Measurements from ENCODE around the gene EEF1B2. TPM values are rescaled to one million over a fixed set of nuclear protein-coding genes. Genes with fewer than 3 reads are reported as not detected.
"Not testable (repeated sequence)": the region's sequence is repeated elsewhere in the genome, so short reads cannot be mapped to it uniquely, and the experiment has no call there.

Gene EEF1B2
- total RNA-seq, 1 donor from 2014 or later: 732 TPM

GRCh38 chr2:206164261-206164862, 4.7 kb downstream of the EEF1B2 start:
- no peak for ATAC-seq

DNA sequence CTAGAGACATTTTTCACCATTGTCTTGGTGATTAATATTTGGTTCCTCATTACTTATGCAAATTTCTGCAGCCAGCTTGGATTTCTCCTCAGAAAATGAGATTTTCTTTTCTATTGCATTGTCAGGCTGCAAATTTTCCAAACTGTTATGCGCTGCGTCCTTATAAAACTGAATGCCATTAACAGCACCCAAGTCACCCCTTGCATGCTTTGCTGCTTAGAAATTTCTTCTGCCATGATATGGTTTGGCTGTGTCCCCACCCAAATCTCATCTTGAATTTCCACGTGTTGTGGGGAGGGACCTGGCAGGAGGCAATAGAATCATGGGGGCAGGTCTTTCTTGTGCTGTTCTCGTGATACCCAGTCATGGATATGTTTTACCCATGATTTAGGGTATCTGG, 8.5 kb downstream of the EEF1B2 start:
- not testable (repeated sequence) for ATAC-seq

DNA sequence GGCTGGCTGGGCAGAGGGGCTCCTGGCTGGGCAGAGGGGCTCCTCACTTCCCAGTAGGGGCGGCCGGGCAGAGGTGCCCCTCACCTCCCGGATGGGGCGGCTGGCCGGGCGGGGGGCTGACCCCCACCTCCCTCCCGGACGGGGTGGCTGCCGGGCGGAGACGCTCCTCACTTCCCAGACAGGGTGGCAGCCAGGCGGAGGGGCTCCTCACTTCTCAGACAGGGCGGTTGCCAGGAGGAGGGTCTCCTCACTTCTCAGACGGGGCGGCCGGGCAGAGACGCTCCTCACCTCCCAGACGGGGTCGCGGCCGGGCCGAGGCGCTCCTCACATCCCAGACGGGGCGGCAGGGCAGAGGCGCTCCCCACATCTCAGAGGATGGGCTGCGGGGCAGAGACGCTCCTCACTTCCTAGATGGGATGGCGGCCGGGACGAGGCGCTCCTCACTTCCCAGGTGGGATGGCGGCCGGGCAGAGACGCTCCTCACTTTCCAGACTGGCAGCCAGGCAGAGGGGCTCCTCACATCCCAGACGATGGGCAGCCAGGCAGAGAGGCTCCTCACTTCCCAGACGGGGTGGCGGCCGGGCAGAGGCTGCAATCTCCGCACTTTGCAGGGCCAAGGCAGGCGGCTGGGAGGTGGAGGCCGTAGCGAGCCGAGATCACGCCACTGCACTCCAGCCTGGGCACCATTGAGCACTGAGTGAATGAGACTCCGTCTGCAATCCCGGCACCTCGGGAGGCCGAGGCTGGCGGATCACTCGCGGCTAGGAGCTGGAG, 12.1 kb downstream of the EEF1B2 start:
- not testable (repeated sequence) for ATAC-seq

- no peak for ATAC-seq
Measured at GRCh38 chr2:206173147-206173546, 13.5 kb downstream of the EEF1B2 start.

- no peak for ATAC-seq
Measured at GRCh38 chr2:206176121-206176520, 16.4 kb downstream of the EEF1B2 start.

GRCh38 chr2:206176901-206177300, 17.2 kb downstream of the EEF1B2 start:
- ATAC-seq: no peak

- ATAC-seq: not testable (repeated sequence)
Measured at GRCh38 chr2:206181526-206181925, 21.8 kb downstream of the EEF1B2 start.

- no peak for ATAC-seq
Measured at GRCh38 chr2:206189691-206190090, 30.0 kb downstream of the EEF1B2 start.

DNA sequence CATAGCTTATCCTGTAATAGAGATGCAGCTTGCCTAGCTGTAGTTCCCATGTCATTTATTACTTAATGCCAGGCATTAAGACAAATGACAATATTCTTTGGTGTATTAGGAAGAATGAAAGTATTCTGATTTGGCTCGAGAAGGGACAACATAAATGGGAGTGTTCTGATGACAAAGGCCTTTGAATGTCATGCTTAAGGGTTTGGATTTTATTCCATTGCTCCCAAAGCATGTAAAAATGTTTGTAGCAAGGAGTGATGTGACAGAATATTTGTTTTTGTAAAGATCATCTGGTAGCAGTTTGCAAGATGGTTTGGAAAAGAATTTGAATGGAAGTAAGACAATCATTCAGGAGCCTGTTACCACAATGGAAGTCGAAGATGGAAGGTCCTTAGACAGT, 30.4 kb downstream of the EEF1B2 start:
- no peak for ATAC-seq

GRCh38 chr2:206190689-206191088, 31.0 kb downstream of the EEF1B2 start:
- ATAC-seq: peak; percentile 75

DNA sequence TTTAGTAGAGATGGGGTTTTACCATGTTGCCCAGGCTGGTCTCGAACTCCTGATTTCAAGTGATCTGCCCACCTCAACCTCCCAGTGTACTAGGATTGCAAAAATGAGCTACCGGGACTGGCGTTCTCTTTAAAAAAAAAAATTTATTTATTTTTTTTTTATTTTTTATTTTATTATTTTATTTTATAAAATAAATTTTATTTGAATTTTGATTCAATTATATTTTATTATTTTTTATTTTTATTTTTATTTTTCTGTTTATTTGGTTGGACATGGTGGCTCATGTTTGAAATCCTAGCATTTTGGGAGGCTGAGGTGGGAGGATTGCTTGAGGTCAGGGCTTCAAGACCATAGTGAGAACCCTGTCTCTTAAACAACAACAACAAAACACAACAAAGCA, 32.5 kb downstream of the EEF1B2 start:
- no peak for ATAC-seq

DNA sequence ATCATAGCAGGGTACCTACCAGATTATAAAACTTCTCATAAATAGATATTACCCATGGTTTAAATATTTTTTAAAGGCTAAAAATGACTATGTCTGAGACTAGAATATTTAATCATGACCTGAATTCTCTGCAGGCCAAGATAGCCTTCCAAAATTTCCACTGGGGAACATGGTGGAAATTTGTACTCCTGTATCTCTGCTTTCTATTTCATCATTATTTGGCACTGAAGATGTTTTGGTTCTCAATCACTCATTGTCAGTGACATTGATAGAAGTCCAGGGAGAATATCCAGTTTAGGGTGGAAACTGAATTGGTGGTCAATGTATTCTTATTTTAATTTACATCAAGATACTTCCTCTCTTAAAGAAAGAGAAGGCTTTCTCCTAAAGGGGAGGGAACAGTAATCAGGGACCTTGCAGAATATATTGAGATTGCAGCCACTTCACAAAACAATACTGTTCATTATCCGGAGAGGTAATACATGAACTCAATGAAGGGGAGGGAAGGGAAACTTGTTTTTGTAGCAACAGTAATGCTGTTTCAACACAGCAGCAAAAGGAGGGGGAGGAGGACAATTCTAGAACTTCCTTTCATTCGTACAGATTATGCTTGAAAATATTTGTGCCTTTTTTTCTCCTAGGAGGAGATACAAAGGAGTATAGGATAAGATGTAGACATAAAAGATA, 34.1 kb downstream of the EEF1B2 start:
- no peak for ATAC-seq

- peak; percentile 70 for ATAC-seq
Measured at GRCh38 chr2:206198677-206199076, 39.0 kb downstream of the EEF1B2 start.

GRCh38 chr2:206201075-206201848, 41.6 kb downstream of the EEF1B2 start:
- ATAC-seq: peak; percentile 92

DNA sequence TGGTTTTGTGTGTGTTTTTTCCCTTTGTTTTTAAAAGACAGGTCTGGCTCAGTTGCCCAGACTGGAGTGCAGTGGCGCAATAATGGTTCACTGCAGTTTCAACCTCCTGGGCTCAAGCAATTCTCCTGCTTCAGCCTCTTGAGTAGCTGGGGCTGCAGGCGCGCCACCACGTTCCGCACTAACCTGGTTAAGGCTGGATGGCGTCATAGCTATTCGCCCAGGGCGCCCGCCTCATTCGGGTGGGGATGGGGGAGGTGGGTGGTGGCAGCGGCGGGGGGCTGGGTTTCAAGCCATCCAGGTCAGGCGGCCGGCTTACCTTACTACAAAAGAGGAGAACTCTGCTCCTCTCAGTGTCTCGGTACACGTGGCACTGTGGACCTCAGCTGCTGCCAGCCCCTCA, 42.8 kb downstream of the EEF1B2 start:
- ATAC-seq: peak; percentile 44

GRCh38 chr2:206203331-206203730, 43.6 kb downstream of the EEF1B2 start:
- ATAC-seq: no peak

DNA sequence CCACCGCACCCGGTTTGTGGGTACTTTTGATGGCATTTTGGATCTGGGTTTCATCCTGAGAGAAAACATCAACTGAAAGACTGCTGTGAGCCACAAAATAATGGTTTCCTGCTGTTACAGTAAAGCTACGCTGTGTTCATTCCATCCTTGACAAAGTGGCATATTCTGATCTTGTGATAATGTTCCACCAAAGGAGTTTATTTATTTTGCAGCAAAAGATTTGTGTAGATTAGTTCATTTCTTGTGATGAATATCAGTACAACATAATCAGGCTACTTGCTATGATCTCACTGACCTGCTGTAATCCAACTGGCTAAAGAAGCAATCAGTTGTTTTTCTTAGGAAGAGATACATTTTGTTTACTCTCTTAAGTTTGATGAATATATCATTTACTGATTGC, 45.0 kb downstream of the EEF1B2 start:
- ATAC-seq: no peak

GRCh38 chr2:206207316-206207715, 47.6 kb downstream of the EEF1B2 start:
- ATAC-seq: peak; percentile 64

DNA sequence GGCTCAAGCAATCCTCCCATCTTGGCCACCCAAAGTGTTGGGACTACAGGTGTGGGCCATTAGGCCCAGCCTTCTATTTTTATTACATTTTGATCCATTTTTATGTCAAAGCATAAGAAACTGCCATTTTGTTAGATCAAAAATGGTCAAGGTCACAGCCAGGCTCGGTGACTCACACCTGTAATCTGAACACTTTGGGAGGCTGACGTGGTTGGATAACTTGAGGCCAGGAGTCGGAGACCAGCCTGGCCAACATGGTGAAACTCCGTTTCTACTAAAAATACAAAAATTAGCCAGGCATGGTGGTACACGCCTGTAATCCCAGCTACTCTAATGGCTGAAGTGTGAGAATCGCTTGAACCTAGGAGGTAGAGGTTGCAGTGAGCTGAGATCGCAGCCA, 49.2 kb downstream of the EEF1B2 start:
- no peak for ATAC-seq

DNA sequence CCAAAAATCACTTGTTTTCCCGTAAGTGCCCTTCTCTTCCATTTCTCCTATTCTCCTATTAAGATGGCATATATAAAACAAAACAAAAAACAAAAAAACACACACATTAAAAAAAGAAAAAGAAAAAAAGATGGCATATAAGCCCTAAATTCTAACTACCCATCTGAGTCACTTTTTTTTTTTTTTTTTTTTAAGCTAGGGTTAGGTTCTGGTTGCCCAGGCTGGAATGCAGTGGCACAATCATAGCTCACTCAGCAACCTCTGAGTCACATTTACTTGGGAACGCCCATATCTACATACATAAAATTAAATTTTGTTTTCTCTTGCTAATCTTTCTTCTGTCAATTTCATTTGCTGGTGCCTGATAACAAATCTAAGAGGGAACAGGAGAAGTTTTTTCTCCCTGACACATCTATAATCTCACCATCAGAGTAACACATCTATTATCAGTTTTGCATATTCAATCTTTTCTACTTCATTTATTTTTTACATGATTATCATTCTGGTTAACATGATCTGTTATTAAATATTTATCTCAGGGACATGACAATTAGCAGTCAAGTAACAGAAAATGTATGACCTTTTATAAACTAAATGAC, 52.1 kb downstream of the EEF1B2 start:
- ATAC-seq: peak; percentile 87
